Measurements from ENCODE around the gene VSX2.
"Not testable (repeated sequence)": the region's sequence is repeated elsewhere in the genome, so short reads cannot be mapped to it uniquely, and the experiment has no call there.

Gene VSX2

DNA sequence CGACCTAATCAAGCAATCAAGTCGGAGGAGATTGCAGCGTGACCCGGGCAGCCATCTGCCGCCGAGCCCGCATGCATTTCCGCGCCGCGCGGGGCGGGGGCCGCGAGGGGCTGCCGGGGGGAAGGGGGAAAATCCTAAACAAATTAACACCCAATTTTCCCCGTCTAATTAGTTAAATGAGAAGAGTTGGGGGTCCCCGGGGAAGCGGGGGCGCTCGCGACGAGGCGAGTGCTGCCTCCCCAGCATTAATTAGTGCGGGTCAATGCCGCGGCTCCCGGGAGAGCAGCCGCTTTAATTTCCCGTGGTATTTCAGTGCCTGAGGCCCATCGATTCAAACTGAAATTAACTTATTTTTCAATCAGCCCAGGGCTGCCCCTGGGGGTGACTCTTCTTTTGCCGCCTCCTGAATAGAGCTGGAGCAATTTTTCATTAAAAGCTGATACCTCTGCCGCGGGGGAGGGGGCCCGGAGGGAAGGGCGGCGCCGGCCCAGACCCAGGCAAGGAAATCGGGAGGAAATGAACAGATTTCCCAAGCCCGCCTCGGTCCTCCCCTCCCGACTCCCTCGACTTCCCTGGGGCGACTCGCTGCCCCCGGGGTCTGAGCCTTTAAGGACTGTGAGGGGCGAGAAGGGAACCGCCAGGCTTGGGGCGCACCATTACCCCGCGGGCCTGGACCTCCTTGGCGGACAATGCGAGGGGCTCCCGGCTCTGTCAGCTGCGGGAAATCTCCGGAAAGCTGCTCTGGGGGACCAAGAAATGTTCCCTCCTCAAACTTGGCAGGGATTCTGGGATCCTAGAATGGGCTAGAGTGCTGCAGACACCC is 18.9 kb downstream of the VSX2 start:
- Mint-ChIP-seq H3K9me3 (no peaks in the 10 kb centered on the region), H3K4me3 (peak overlapping the region; percentile 75), H3K4me1 (ENCODE audit: low read depth) (peaks cover 6% of the 10 kb centered on the region), H3K27ac (no peak overlapping the region), H3K36me3 (ENCODE audit: low read depth) (no peaks in the 10 kb centered on the region), H3K27me3 (peaks cover 45% of the 10 kb centered on the region)
- intact Hi-C loops (cut with micrococcal nuclease): no loop called here

GRCh38 chr14:74258764-74259035 is 19.5 kb downstream of the VSX2 start:
- Mint-ChIP-seq H3K27me3 (peaks cover 44% of the 10 kb centered on the region), H3K4me1 (ENCODE audit: low read depth) (peaks cover 6% of the 10 kb centered on the region), H3K27ac (no peak overlapping the region), H3K9me3 (no peaks in the 10 kb centered on the region), H3K36me3 (ENCODE audit: low read depth) (no peaks in the 10 kb centered on the region), H3K4me3 (no peak overlapping the region)
- intact Hi-C loops (cut with micrococcal nuclease): no loop called here

DNA sequence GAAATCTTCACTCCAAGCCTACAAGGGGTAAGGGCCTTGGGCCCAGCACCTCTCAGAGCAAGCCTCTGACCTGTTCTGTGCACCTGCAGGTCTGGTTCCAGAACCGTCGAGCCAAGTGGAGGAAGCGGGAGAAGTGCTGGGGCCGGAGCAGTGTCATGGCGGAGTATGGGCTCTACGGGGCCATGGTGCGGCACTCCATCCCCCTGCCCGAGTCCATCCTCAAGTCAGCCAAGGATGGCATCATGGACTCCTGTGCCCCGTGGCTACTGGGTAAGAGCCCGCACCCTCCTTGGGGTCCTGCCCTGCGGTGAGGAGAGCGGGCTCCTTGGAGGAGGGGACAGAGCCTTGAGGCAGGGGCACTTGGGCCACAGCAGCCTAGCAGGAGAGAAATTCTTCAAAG is 20.3 kb downstream of the VSX2 start:
- no peaks in the 10 kb centered on the region for H3K9me3 Mint-ChIP-seq
- H3K27me3 Mint-ChIP-seq: peaks cover 41% of the 10 kb centered on the region
- peaks cover 6% of the 10 kb centered on the region for H3K4me1 Mint-ChIP-seq (ENCODE audit: low read depth)
- intact Hi-C loops (cut with micrococcal nuclease): no loop called here
- H3K36me3 Mint-ChIP-seq (ENCODE audit: low read depth): no peaks in the 10 kb centered on the region
- H3K4me3 Mint-ChIP-seq: no peak overlapping the region
- no peak overlapping the region for H3K27ac Mint-ChIP-seq

- H3K4me3 Mint-ChIP-seq: no peak overlapping the region
- no peak overlapping the region for H3K27ac Mint-ChIP-seq
- H3K9me3 Mint-ChIP-seq: no peaks in the 10 kb centered on the region
Measured at GRCh38 chr14:74260525-74261233, 21.4 kb downstream of the VSX2 start.

DNA sequence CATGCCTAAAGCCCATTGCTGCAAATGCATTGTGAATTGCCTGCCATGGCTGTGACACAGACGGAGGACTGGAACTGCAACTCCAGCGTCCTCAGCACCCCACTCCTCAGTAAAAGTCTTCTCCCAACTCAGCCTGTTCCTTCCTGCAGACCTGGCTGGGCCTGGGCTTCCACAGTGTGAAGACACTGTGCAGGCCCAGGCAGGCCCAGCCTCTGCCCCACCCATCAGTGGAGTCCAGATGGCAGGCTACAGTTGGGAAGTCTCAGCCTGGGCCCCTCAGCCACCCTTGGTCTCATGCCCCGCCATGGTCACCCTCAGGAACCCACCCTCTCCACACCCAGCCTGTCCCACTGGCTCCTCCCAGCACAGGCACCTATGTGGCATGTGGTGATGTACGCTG is 22.0 kb downstream of the VSX2 start:
- intact Hi-C loops (cut with micrococcal nuclease): no loop called here
- Mint-ChIP-seq H3K27ac (no peak overlapping the region), H3K27me3 (peaks cover 38% of the 10 kb centered on the region), H3K4me1 (ENCODE audit: low read depth) (peaks cover 6% of the 10 kb centered on the region), H3K9me3 (no peaks in the 10 kb centered on the region), H3K36me3 (ENCODE audit: low read depth) (no peaks in the 10 kb centered on the region), H3K4me3 (no peak overlapping the region)

More at GRCh38 chr14:74260525-74261233, 21.4 kb downstream of the VSX2 start:
- Mint-ChIP-seq H3K36me3 (ENCODE audit: low read depth) (no peaks in the 10 kb centered on the region), H3K27me3 (peaks cover 41% of the 10 kb centered on the region), H3K4me1 (ENCODE audit: low read depth) (peaks cover 6% of the 10 kb centered on the region)
- intact Hi-C loops (cut with micrococcal nuclease): no loop called here

GRCh38 chr14:74262076-74262475 is 22.8 kb downstream of the VSX2 start:
- intact Hi-C loops (cut with micrococcal nuclease): no loop called here
- H3K27me3 Mint-ChIP-seq: peaks cover 33% of the 10 kb centered on the region
- no peak overlapping the region for H3K4me3 Mint-ChIP-seq
- no peaks in the 10 kb centered on the region for H3K9me3 Mint-ChIP-seq
- no peaks in the 10 kb centered on the region for H3K36me3 Mint-ChIP-seq (ENCODE audit: low read depth)
- peaks cover 2% of the 10 kb centered on the region for H3K4me1 Mint-ChIP-seq (ENCODE audit: low read depth)
- no peak overlapping the region for H3K27ac Mint-ChIP-seq

DNA sequence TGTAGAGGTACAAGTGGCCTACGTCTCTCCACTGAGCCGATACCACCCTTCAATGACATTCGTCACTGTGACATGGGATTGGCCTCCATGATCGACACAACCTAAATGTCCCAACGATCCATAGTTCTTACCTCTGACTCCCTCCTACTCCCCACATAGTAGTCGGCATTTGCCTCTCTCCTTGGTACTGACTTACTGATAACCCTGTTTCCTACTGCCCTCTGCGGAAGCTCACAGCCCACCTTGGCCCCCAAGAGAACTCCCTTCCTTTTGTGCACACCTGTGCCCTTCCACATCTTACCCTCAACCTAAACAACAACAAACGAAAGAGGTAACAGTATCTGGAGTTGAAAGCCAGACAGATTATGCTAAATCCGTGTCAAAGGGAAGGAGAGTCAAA is 23.9 kb downstream of the VSX2 start:
- H3K27ac Mint-ChIP-seq: no peak overlapping the region
- no peaks in the 10 kb centered on the region for H3K36me3 Mint-ChIP-seq (ENCODE audit: low read depth)
- no peaks in the 10 kb centered on the region for H3K9me3 Mint-ChIP-seq
- no peak overlapping the region for H3K4me3 Mint-ChIP-seq
- intact Hi-C loops (cut with micrococcal nuclease): no loop called here
- H3K27me3 Mint-ChIP-seq: peaks cover 26% of the 10 kb centered on the region
- H3K4me1 Mint-ChIP-seq (ENCODE audit: low read depth): no peaks in the 10 kb centered on the region

GRCh38 chr14:74263921-74264320 is 24.7 kb downstream of the VSX2 start:
- intact Hi-C loops (cut with micrococcal nuclease): no loop called here
- Mint-ChIP-seq H3K4me3 (no peak overlapping the region), H3K9me3 (no peaks in the 10 kb centered on the region), H3K4me1 (ENCODE audit: low read depth) (no peaks in the 10 kb centered on the region), H3K36me3 (ENCODE audit: low read depth) (no peaks in the 10 kb centered on the region), H3K27me3 (peaks cover 18% of the 10 kb centered on the region), H3K27ac (no peak overlapping the region)

GRCh38 chr14:74265301-74265965 is 26.2 kb downstream of the VSX2 start:
- Mint-ChIP-seq H3K4me1 (ENCODE audit: low read depth) (no peaks in the 10 kb centered on the region), H3K9me3 (no peaks in the 10 kb centered on the region), H3K27me3 (peaks cover 3% of the 10 kb centered on the region), H3K27ac (no peak overlapping the region), H3K4me3 (no peak overlapping the region), H3K36me3 (ENCODE audit: low read depth) (no peaks in the 10 kb centered on the region)
- intact Hi-C loops (cut with micrococcal nuclease): no loop called here

DNA sequence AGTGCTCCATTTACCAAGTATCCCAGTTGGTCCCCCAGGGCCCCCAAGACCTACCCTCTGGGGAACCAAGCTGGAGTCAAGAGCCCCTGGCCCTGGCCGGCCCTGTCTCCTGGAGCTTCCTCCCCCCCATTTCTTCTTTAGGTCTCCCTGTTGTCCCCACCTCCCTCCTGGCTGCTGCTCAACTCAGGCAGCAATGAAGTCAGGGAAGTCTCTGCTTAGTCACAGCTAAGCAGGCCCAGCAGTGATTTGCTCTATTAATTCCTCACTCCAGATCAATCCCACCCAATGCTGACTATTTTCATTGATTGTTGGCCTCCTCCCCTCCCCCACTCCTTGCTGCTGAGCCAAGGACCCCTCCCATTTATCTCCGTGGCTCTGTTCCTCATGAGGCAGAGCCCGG is 28.3 kb downstream of the VSX2 start:
- Mint-ChIP-seq H3K27me3 (peaks cover 6% of the 10 kb centered on the region), H3K9me3 (no peaks in the 10 kb centered on the region), H3K4me3 (no peak overlapping the region), H3K27ac (no peak overlapping the region), H3K36me3 (ENCODE audit: low read depth) (no peaks in the 10 kb centered on the region), H3K4me1 (ENCODE audit: low read depth) (no peaks in the 10 kb centered on the region)
- intact Hi-C loops (cut with micrococcal nuclease): no loop called here

DNA sequence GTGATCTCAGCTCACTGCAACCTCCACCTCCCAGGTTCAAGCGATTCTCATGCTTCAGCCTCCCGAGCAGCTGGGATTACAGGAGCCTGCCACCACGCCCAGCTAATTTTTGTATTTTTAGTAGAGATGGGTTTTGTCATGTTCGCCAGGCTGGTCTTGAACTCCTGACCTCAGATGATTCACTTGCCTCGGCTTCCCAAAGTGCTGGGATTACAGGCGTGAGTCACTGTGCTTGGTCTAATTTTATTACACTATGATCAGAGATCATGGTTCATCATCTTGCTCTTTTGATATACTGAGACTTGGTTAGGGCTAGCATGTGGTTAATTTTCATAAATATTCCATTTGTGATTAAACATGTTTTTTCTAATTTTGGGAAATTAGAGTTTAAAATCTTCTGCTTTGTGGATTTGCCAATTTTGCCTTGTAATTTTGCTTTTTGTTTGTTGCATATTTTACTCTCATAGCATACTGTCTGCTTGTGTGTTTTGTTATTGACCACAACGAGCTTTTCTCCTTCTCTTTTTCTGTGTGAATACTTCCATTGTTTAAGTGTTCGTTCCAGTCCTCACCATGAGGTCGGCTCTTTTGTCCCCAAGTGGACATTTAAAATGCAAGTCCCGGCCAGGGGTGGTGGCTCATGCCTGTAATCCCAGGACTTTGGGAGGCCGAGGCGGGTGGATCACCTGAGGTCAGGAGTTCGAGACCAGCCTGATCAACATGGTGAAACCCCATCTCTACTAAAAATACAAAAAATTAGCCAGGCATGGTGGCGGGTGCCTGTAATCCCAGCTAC is 31.3 kb downstream of the VSX2 start:
- H3K27me3 Mint-ChIP-seq; H3K9me3 Mint-ChIP-seq; H3K4me1 Mint-ChIP-seq (ENCODE audit: low read depth); H3K27ac Mint-ChIP-seq; intact Hi-C loops (cut with micrococcal nuclease); H3K4me3 Mint-ChIP-seq; H3K36me3 Mint-ChIP-seq (ENCODE audit: low read depth): not testable (repeated sequence)

DNA sequence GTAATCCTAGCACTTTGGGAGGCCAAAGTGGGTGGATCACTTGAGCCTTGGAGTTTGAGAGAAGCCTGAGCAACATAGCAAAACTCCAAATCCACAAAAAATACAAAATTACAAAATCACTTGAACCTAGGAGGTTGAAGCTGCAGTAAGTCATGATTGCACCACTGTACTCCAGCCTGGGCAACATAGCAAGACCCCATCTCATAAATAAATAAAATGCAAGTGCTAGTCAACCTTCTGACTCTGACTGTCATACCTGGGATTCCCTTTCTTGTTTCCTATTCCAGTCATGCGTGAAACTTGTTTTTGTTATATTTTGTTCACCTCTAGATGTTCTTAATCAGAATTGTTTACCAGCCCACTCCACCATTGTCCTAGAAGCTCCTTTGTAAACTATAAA is 32.1 kb downstream of the VSX2 start:
- Mint-ChIP-seq H3K27me3 (peaks cover 3% of the 10 kb centered on the region), H3K36me3 (ENCODE audit: low read depth) (no peaks in the 10 kb centered on the region), H3K4me1 (ENCODE audit: low read depth) (no peaks in the 10 kb centered on the region), H3K4me3 (no peak overlapping the region), H3K27ac (no peak overlapping the region), H3K9me3 (no peaks in the 10 kb centered on the region)
- intact Hi-C loops (cut with micrococcal nuclease): no loop called here

GRCh38 chr14:74275241-74275841 is 36.1 kb downstream of the VSX2 start:
- Mint-ChIP-seq H3K9me3 (peaks cover 9% of the 10 kb centered on the region), H3K4me3 (no peak overlapping the region), H3K27ac (no peak overlapping the region), H3K36me3 (ENCODE audit: low read depth) (no peaks in the 10 kb centered on the region), H3K4me1 (ENCODE audit: low read depth) (peaks cover 11% of the 10 kb centered on the region), H3K27me3 (peaks cover 3% of the 10 kb centered on the region)
- intact Hi-C loops (cut with micrococcal nuclease): no loop called here

All from dendritic cell treated with granulocyte-macrophage colony-stimulating factor and Interleukin-4, amounts not matched to agents 40 ng/mL and 50 ng/mL, for 4 days (primary cell).